HG03520 (cell line): ENCODE data around the gene GNG13.
"Not testable (repeated sequence)": the region's sequence is repeated elsewhere in the genome, so short reads cannot be mapped to it uniquely, and the experiment has no call there.

ENCODE experiments used
- ATAC-seq: cut with Tn5 transposase; IDR thresholded peaks from one replicate; pipeline ENCODE4 v1.9.1; 2021; ENCODE audit warnings: mild to moderate bottlenecking, moderate library complexity; ENCODE audit not compliant: unreplicated experiment

The GNG13 gene

DNA sequence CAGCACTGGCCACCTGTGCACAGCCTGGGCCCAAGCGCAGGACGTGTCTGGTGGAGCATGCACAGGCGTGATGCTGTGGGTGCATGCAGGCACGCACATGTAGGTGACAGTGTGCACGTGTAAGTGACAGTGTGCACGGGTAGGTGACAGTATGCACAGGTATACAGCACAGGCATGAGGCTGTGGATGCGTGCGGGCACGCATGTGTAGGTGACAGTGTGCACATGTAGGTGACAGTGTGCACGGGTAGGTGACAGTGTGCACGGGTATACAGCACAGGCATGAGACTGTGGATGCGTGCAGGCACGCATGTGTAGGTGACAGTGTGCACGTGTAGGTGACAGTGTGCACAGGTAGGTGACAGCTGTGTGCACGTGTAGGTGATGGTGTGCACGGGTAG is 20.2 kb downstream of the GNG13 start:
- no peak for ATAC-seq

DNA sequence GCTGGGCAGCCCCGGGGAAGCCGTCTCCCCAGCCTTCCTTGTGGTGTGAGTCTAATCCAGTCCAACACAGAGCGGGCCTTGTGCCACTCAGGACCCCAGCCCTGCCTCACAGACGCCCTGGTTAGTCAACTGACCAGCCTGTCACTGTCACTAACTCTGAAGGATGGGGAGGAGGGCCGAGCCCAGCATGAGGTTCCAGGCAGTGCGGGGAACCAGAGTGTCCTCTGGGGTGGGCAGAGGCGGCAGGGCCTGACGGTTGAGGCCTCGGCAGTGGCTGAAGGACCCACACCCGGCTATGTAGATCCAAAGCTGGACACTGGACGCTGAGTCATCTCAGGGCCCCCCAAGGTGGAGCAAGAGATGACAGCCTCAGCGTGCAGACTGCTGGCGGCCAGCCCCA is 21.0 kb downstream of the GNG13 start:
- no peak for ATAC-seq

GRCh38 chr16:778909-779527 is 21.5 kb downstream of the GNG13 start:
- no peak for ATAC-seq

DNA sequence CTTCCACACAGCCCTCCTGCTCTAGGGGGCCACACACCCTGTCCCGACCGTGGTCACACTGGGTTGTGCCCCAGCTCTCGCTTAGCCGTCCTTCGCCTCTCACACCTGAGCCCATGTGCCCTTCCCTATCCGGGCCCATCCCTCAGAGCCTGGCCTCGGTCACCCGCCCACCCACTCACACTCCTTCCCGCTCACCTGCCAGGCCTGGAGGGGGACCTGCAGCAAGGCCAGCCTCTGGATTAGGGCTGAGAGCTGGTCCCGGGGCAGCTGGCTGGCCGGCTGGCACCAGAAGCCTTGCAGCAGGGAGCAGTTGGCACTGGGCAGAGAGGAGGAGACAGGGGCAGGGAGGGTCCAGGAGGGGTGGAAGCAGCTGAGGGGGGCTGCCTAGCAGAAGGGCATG is 22.1 kb downstream of the GNG13 start:
- no peak for ATAC-seq

GRCh38 chr16:777826-778225 is 22.7 kb downstream of the GNG13 start:
- no peak for ATAC-seq

DNA sequence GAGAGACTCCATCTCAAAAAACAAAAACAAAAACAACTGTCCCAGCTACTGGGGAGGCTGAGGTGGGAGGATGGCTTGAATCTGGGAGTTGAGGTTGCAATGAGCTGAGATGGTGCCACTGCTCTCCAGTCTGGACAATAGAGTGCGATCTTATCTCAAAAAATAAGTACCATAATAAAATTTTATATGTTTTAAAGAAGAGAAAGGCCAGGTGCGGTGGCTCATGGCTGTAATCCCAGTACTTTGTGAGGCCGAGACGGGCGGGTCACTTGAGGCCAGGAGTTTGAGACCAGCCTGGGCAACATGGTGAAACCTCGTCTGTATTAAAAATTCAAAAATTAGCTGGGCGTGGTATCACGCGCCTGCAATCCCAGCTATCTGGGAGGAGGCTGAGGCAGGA is 23.7 kb downstream of the GNG13 start:
- ATAC-seq, result no peak

- ATAC-seq, result not testable (repeated sequence)
These were observed 24.2 kb downstream of the GNG13 start for GRCh38 chr16:776298-776697.

GRCh38 chr16:775236-775796 is 25.2 kb downstream of the GNG13 start:
- no peak for ATAC-seq

DNA sequence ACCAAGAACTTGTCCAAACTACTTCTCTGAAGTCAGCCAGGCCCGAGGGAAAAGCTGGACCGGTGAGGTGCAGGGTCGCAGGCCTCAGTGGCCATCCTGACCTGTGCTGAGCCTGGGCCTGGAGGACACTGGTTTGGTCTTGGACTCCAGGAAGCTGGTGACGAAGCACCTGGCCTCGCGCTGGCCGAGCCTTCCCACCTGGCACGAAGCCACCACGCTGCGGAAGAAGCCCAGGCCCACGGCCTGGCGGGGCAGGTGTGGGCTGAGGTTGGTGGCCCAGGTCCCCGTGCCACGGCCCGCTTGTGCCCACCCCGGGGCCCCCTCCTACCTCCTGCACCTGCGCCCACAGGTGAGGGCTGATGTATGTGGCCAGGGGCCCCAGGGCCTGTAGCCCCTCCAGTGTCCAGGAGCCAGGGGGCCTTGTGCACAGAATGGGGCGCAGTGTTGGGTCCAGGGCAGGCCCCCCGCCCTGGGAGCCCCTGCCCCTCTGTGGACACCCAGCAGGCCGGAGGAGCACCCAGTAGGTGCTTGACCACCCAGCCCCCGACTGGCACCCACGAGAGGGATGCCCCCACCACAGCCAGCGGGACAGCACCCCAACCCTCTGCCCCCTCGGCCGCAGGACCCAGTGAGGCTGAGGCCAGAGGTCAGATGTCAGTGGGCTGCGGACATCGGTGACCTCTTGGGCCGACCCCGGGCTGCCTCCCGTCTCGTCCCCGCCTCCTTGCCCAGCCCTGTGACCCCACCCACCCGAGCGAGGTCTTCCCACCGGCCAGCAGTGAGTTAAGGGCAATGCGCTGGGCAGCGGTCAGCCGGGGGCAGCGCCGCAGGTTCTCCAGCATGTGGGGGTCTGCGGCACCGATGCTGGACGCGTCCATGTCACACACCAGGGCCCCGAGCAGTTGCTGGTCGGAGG is 26.2 kb downstream of the GNG13 start:
- ATAC-seq, result no peak

DNA sequence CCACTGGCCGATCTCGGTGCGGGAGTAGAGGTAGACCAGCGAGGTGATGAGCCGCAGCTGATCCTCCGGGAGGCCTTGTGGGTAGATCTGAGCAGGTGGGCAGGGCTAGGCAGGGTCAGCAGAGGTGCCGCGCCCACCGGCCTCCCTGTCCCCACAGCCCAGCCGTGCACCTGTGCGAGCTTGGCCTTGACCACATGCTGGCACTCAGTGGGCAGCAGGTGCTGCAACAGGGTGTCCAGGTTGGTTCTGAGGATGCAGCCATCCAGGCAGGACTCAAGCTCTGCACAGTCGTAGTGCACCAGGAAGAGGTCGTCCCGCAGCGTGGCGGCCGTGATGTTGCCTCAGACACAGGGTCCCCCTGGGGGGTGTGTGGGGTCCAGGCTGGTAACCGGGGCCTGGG is 27.6 kb downstream of the GNG13 start:
- no peak for ATAC-seq

GRCh38 chr16:770411-770810 is 30.1 kb downstream of the GNG13 start:
- ATAC-seq, result no peak

GRCh38 chr16:769934-770333 is 30.6 kb downstream of the GNG13 start:
- no peak for ATAC-seq

- ATAC-seq, result no peak
These were observed 31.2 kb downstream of the GNG13 start for GRCh38 chr16:769184-769784.

GRCh38 chr16:768428-768827 is 32.1 kb downstream of the GNG13 start:
- no peak for ATAC-seq

DNA sequence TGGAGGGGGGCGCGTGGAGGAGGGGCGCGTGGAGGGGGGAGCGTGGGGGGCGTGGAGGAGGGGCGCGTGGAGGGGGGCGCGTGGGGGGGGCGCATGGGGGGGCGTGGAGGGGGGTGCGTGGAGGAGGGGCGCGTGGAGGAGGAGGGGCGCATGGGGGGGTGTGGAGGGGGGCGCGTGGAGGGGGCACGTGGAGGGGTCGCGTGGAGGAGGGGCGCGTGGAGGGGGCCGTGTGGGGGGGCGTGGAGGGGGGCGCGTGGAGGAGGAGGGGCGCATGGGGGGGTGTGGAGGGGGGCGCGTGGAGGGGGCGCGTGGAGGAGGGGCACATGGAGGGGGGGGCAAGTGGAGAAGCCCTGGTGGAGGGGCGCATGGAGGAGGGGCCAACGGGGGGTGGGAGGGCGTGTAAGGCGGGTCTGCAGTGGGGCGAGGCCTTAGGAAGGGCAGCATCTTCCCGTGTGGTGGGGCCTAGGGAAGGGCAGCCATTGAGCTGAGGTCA is 32.7 kb downstream of the GNG13 start:
- no peak for ATAC-seq

GRCh38 chr16:766820-767640 is 33.5 kb downstream of the GNG13 start:
- ATAC-seq, result no peak

DNA sequence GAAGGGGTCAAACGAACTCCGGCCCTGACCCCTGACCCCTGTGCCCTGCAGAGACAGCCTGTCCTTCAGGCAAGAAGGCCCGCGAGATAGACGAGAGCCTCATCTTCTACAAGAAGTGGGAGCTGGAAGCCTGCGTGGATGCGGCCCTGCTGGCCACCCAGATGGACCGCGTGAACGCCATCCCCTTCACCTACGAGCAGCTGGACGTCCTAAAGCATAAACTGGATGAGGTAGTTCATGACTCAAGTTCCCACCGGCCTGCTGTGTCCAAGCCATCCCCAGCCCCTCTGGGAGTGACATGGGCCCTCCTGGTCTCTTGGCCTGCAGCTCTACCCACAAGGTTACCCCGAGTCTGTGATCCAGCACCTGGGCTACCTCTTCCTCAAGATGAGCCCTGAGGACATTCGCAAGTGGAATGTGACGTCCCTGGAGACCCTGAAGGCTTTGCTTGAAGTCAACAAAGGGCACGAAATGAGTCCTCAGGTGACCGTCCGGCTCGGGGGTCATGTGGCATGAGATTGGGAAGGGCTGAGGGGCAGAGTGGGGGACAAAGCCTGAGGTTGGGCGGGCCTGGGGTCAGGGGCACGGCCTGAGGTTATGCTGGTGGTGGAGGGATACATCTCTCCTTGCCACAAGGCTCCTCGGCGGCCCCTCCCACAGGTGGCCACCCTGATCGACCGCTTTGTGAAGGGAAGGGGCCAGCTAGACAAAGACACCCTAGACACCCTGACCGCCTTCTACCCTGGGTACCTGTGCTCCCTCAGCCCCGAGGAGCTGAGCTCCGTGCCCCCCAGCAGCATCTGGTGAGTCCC is 34.3 kb downstream of the GNG13 start:
- no peak for ATAC-seq

GRCh38 chr16:765488-765865 is 35.1 kb downstream of the GNG13 start:
- ATAC-seq, result no peak

GRCh38 chr16:764848-765487 is 35.6 kb downstream of the GNG13 start:
- ATAC-seq, result no peak
